OCI-LY3 (cell line): ENCODE measurements around the gene RXFP4.
A peak's percentile ranks its signal among the peaks of the same experiment; 100 is the strongest.

Source experiments
- H2AFZ ChIP-seq: fragments of 200-600, 300-600 bp; shearing (Covaris generic); 2 replicates; pipeline ENCODE4 v1.6.0; 2014; ENCODE audit warnings: antibody characterized with exemption, low read depth, low read length
- H3K27ac ChIP-seq: fragments of 200-600, 300-600 bp; sonication (generic); 2 replicates; pipeline ENCODE4 v1.5.1; 2014; ENCODE audit warnings: mild to moderate bottlenecking, low read length, moderate library complexity, mixed read lengths
- H3K27me3 ChIP-seq: fragments of 200-600, 300-600 bp; sonication (generic); 2 replicates; pipeline ENCODE4 v1.6.1; 2014; ENCODE audit warnings: low read depth, low read length, mixed read lengths
- H3K36me3 ChIP-seq: fragments of 200-600, 300-600 bp; sonication (generic); replicated peaks from 2 replicates; pipeline ENCODE3; 2014; ENCODE audit warnings: low read depth, low read length, mixed read lengths
- H3K4me1 ChIP-seq: fragments of 300-600, 200-600 bp; sonication (generic); 2 replicates; pipeline ENCODE4 v1.6.1; 2014; ENCODE audit warnings: low read length, mixed read lengths
- H3K4me2 ChIP-seq: fragments of 200-600, 300-600 bp; sonication (generic); 2 replicates; pipeline ENCODE4 v1.6.1; 2014; ENCODE audit warnings: low read length, mixed read lengths
- H3K4me3 ChIP-seq: fragments of 300-600, 200-600 bp; sonication (generic); 2 replicates; pipeline ENCODE4 v1.5.1; 2014; ENCODE audit warnings: antibody characterized with exemption, mild to moderate bottlenecking, low read length, moderate library complexity
- H3K79me2 ChIP-seq: fragments of 300-600, 200-600 bp; shearing (Covaris generic); 2 replicates; pipeline ENCODE4 v1.6.1; 2014; ENCODE audit warnings: mild to moderate bottlenecking, low read length, mixed read lengths
- H3K9ac ChIP-seq: fragments of 300-600, 200-600 bp; shearing (Covaris generic); 2 replicates; pipeline ENCODE4 v1.6.0; 2014; ENCODE audit warnings: mild to moderate bottlenecking, low read length, moderate library complexity
- H3K9me3 ChIP-seq: fragments of 200-600, 300-600 bp; shearing (Covaris generic); 2 replicates; pipeline ENCODE4 v1.6.1; 2014; ENCODE audit warnings: low read length, mixed read lengths; ENCODE audit not compliant: insufficient read depth
- H4K20me1 ChIP-seq: fragments of 200-600, 300-600 bp; sonication (generic); 2 replicates; pipeline ENCODE4 v1.6.1; 2016; ENCODE audit warnings: low read length, mixed read lengths; ENCODE audit not compliant: insufficient read depth
- EZH2phosphoT487 ChIP-seq: fragments of 200-600 bp; shearing (Covaris generic); IDR thresholded peaks from 2 replicates; pipeline ENCODE4 v1.6.1; 2018; ENCODE audit warnings: antibody characterized with exemption, mixed run types, low read depth
- TF ChIP-seq, protein P1 (sequence below): fragments of 200-600, 300-600 bp; sonication (generic); IDR thresholded peaks from 2 replicates; pipeline ENCODE4 v1.5.1; 2014; ENCODE audit warnings: antibody characterized with exemption, low read length, low read depth

RXFP4 gene

DNA sequence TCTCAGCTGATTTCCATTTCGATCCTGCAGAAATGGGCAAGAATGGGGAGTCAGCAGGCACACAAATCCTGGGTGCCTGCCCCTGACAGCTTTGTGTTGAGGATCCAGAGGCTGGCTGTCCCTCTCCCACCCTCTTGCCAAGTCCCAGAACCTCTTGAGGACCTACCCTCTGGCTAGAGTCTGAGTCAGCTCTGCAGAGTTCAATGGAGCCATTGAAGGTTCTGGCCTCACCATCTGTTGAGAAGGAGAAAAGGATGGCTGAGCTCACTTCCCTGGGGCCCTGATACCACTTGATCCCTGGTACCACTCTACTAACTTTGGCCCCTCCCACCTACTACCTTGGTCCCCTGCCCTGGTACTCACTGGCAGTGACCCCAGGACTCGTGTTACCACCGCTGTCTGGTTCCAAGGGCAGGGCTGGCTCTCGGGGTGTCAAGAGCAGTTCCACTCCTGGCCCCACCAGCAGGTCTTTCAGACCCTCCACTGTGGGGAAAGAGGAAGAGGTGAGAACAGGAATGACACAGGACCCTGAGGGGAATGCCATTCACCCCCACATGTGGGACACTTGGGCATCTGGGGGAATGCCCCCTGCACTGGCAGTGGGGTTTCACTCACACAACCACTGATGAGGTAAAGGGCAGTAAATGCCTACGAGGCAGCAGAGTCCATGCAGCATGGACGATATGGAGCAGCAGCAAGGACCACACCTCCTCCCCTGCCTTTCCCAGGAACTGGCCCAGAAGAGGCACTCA lies 10.5 kb downstream of the RXFP4 start:
- Histone ChIP-seq H3K9ac (no peak overlapping the region), H2AFZ (no peak overlapping the region), H3K27ac (peak overlapping the region; percentile 17; the same call in 1 of the 2 replicates), H3K4me2 (no peak overlapping the region), H3K36me3 (peaks cover 72% of the 10 kb centered on the region), H3K4me3 (no peak overlapping the region), H3K27me3 (no peaks in the 10 kb centered on the region), H3K79me2 (peaks cover 27% of the 10 kb centered on the region), H3K4me1 (peaks cover 14% of the 10 kb centered on the region), H3K9me3 (no peaks in the 10 kb centered on the region), H4K20me1 (0 out of 2 replicates have a peak, but pooled peaks cover 4% of the 10 kb centered on the region)
- TF ChIP-seq EZH2phosphoT487, result no peak
- TF ChIP-seq, protein P1, sequence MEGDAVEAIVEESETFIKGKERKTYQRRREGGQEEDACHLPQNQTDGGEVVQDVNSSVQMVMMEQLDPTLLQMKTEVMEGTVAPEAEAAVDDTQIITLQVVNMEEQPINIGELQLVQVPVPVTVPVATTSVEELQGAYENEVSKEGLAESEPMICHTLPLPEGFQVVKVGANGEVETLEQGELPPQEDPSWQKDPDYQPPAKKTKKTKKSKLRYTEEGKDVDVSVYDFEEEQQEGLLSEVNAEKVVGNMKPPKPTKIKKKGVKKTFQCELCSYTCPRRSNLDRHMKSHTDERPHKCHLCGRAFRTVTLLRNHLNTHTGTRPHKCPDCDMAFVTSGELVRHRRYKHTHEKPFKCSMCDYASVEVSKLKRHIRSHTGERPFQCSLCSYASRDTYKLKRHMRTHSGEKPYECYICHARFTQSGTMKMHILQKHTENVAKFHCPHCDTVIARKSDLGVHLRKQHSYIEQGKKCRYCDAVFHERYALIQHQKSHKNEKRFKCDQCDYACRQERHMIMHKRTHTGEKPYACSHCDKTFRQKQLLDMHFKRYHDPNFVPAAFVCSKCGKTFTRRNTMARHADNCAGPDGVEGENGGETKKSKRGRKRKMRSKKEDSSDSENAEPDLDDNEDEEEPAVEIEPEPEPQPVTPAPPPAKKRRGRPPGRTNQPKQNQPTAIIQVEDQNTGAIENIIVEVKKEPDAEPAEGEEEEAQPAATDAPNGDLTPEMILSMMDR, result no peak

DNA sequence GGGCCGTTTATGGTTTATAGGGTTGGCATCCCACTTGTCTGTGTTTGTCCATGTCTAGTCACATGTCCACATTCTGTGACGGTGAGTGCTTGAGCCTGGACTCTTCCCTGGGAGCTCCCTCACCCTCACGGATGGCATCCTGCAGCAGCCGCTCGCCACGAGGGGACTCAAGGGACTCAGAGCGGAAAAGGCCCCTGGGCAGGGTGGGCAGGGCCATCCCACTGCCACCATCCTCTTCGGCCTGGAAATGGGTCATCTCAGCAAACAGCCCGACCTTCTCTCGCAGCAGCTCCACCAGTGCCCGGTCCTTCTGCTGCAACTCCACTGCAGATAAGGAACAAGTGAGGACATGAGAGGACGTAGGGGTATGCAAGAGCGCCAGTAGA lies 11.1 kb downstream of the RXFP4 start:
- no peak overlapping the region for H3K4me3 ChIP-seq
- no peak overlapping the region for H2AFZ ChIP-seq
- 0 out of 2 replicates have a peak overlapping the region, but pooled peaks have one; percentile 17 for H3K27ac ChIP-seq
- H3K4me1 ChIP-seq, result peaks cover 8% of the 10 kb centered on the region
- TF ChIP-seq EZH2phosphoT487, result no peak
- TF ChIP-seq, protein P1, result no peak
- 0 out of 2 replicates have a peak, but pooled peaks cover 4% of the 10 kb centered on the region for H4K20me1 ChIP-seq
- no peak overlapping the region for H3K4me2 ChIP-seq
- H3K9me3 ChIP-seq, result no peaks in the 10 kb centered on the region
- peaks cover 72% of the 10 kb centered on the region for H3K36me3 ChIP-seq
- no peaks in the 10 kb centered on the region for H3K27me3 ChIP-seq
- H3K9ac ChIP-seq, result no peak overlapping the region
- peaks cover 27% of the 10 kb centered on the region for H3K79me2 ChIP-seq

DNA sequence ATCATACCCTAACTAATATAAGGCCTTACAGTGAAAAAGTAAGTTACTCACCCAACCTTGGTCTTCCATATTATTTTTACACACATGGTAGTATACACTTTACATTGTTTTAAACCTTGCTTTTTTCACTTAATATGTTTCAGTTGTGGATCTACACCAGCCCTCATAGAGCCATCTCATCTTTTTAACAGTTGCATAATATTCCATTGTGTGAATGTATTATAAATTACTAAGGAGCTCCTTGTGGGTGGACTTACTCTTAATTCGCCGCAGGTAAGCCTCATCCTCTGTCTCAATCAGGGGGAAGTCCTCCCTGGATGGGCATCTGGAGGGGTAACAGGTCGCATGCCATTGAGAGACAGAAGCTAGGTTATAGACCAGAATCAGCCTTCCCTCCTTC lies 13.2 kb downstream of the RXFP4 start:
- H4K20me1 ChIP-seq, result 0 out of 2 replicates have a peak, but pooled peaks cover 4% of the 10 kb centered on the region

DNA sequence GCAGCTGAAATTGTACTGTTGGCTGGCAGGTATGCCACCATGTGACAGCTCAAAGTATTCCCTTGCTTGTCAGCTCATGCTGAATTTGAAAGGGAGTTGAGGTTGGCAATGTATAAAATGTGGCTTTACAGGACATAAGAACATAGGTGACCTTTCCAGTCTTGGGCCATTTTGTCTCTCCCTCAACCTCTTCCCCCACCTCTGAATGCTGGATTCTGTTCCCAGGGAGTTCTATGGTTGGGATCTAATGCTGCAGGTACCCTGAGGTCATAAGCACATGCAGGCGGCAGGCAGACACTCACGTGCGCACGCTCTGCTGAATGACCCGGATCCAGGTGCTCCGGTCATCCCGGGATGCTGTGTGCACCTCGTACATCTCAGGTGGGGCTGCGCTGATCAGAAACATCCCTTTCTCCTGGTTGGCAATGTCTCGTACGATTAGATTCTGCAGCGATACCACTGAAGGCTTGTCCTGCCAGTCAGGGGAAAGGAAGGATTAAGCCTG lies 16.0 kb downstream of the RXFP4 start:
- H4K20me1 ChIP-seq, result peaks cover 18% of the 10 kb centered on the region

More for the DNA sequence above, 13.2 kb downstream of the RXFP4 start:
- no peaks in the 10 kb centered on the region for H3K27me3 ChIP-seq
- no peak overlapping the region for H3K27ac ChIP-seq
- no peak overlapping the region for H3K9ac ChIP-seq
- peaks cover 75% of the 10 kb centered on the region for H3K36me3 ChIP-seq
- no peak overlapping the region for H3K4me3 ChIP-seq
- H3K79me2 ChIP-seq, result peaks cover 22% of the 10 kb centered on the region; the same call in 1 of the 2 replicates
- H3K9me3 ChIP-seq, result no peaks in the 10 kb centered on the region
- TF ChIP-seq, protein P1, result no peak
- TF ChIP-seq EZH2phosphoT487, result no peak
- no peaks in the 10 kb centered on the region for H3K4me1 ChIP-seq
- H2AFZ ChIP-seq, result no peak overlapping the region
- H3K4me2 ChIP-seq, result no peak overlapping the region

More for the DNA sequence above, 16.0 kb downstream of the RXFP4 start:
- no peak overlapping the region for H2AFZ ChIP-seq
- H3K79me2 ChIP-seq, result peaks cover 24% of the 10 kb centered on the region
- no peak overlapping the region for H3K9ac ChIP-seq
- no peak overlapping the region for H3K4me3 ChIP-seq
- no peak overlapping the region for H3K4me2 ChIP-seq
- peaks cover 74% of the 10 kb centered on the region for H3K36me3 ChIP-seq
- H3K4me1 ChIP-seq, result no peaks in the 10 kb centered on the region
- no peaks in the 10 kb centered on the region for H3K9me3 ChIP-seq
- H3K27ac ChIP-seq, result no peak overlapping the region
- TF ChIP-seq EZH2phosphoT487, result no peak
- TF ChIP-seq, protein P1, result no peak
- no peaks in the 10 kb centered on the region for H3K27me3 ChIP-seq
